Measurements from ENCODE around the gene FOXP1.

GRCh38 chr3:71520161-71521020 lies 63.1 kb downstream of the FOXP1 start:
- TF ChIP-seq SP1 (CRISPR knock-in tag; IDR thresholded peaks at IDR 0.05) (no peak), ZBTB43 (CRISPR knock-in tag; IDR thresholded peaks at IDR 0.05) (no peak), MXI1 (IDR thresholded peaks at IDR 0.05; ENCODE audit: low read depth, low read length) (no peak), RFX5 (IDR thresholded peaks at IDR 0.05; ENCODE audit: low read depth, low read length) (no peak), HNRNPUL1 (IDR thresholded peaks at IDR 0.05; ENCODE audit: low read length) (no peak), TBP (optimal IDR thresholded peaks at IDR 0.05; ENCODE audit: low read depth, low read length) (no peak), SREBF1 (IDR thresholded peaks at IDR 0.05; ENCODE audit: borderline replicate concordance, low read depth, low read length) (no peak), USF2 (CRISPR knock-in tag; IDR thresholded peaks at IDR 0.05) (no peak), SMARCC2 (IDR thresholded peaks at IDR 0.05; ENCODE audit: low read depth) (no peak)
- TF ChIP-seq, protein P1, sequence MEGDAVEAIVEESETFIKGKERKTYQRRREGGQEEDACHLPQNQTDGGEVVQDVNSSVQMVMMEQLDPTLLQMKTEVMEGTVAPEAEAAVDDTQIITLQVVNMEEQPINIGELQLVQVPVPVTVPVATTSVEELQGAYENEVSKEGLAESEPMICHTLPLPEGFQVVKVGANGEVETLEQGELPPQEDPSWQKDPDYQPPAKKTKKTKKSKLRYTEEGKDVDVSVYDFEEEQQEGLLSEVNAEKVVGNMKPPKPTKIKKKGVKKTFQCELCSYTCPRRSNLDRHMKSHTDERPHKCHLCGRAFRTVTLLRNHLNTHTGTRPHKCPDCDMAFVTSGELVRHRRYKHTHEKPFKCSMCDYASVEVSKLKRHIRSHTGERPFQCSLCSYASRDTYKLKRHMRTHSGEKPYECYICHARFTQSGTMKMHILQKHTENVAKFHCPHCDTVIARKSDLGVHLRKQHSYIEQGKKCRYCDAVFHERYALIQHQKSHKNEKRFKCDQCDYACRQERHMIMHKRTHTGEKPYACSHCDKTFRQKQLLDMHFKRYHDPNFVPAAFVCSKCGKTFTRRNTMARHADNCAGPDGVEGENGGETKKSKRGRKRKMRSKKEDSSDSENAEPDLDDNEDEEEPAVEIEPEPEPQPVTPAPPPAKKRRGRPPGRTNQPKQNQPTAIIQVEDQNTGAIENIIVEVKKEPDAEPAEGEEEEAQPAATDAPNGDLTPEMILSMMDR (IDR thresholded peaks at IDR 0.05 in 2 of 3, conservative IDR thresholded peaks at IDR 0.05 in 1 of 3; ENCODE audit: insufficient read depth in 2 of 3, low read depth in 1 of 3, low read length in 3 of 3), result no peak
